ENCODE measurements around the gene OR3A2. TPM values are rescaled to one million over a fixed set of nuclear protein-coding genes. Genes with fewer than 3 reads are reported as not detected.
"Not testable (repeated sequence)": the region's sequence is repeated elsewhere in the genome, so short reads cannot be mapped to it uniquely, and the experiment has no call there.

OR3A2 gene
- 1 to 10 TPM; 5.9 to 6.7 TPM for total RNA-seq
- 0.46 TPM for polyA plus RNA-seq

DNA sequence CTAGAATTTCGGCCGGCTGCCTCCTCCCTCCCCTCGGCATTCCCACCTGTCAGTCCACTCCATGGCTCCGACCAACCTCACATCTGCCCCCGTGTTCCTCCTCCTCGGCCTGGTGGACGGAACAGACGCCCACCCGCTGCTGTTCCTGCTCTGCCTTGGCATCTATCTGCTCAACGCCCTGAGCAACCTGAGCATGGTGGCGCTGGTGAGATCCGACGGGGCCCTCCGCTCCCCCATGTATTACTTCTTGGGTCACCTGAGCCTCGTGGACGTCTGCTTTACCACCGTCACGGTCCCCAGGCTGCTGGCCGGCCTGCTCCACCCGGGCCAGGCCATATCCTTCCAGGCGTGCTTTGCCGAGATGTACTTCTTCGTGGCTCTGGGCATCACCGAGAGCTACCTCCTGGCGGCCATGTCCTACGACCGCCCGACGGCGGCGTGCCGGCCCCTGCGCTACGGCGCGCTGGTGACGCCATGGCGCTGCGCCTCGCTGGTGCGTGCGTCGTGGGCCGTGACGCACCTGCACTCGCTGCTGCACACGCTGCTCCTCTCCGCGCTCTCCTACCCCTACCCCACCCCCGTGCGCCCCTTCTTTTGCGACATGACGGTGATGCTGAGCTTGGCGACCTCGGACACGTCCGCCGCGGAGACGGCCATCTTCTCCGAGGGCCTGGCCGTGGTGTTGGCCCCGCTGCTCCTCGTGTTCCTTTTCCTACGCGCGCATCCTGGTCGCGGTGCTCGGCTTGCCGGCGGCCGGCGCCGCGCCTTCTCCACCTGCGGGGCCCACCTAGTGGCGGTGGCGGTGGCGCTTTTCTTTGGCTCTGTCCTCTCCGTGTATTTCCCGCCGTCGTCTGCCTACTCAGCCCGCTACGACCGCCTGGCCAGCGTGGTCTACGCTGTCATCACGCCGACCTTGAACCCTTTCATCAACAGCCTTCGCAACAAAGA lies at the start of gene OR3A2:
OR3A2 (minus strand) TSS at position 440 of the 948 bp plus-strand sequence.
- H3K27me3 ChIP-seq (ENCODE audit: insufficient read depth, low read length, poor library complexity, severe bottlenecking) = no peaks in the 10 kb centered on the region
- no peaks in the 10 kb centered on the region for H3K9me3 ChIP-seq (ENCODE audit: low read length)
- no peaks in the 10 kb centered on the region for H3K36me3 ChIP-seq (ENCODE audit: insufficient read depth, low read length)
- no peak within 1 kb of the TSS for H3K4me3 ChIP-seq (ENCODE audit: low read length)
- H3K4me3 Mint-ChIP-seq = peak within 1 kb of the TSS in 6 of 7 donors; percentile 49 to 81 (median 68)
- peaks cover 0 to 14% (median 5%) of the 10 kb centered on the region in 3 donors for H3K4me1 Mint-ChIP-seq
- peaks cover 30 to 52% of the 10 kb centered on the region in 2 donors for H3K27me3 Mint-ChIP-seq
- H3K36me3 Mint-ChIP-seq = peaks cover 0 to 3% (median 0%) of the 10 kb centered on the region in 3 donors
- peak in 3 of 5 donors; percentile 12 to 56 (median 47) for DNase-seq
- H3K27ac ChIP-seq (ENCODE audit: low read depth, low read length) = no peak within 1 kb of the TSS
- peaks cover 0 to 4% (median 0%) of the 10 kb centered on the region in 5 donors for H3K9me3 Mint-ChIP-seq
- CTCF ChIA-PET = no interaction called here
- POLR2A ChIA-PET = no interaction called here
- peak within 1 kb of the TSS in 2 of 8 donors; percentile 73 for H3K27ac Mint-ChIP-seq
- H3K4me1 ChIP-seq (ENCODE audit: insufficient read depth, low read length) = no peaks in the 10 kb centered on the region

DNA sequence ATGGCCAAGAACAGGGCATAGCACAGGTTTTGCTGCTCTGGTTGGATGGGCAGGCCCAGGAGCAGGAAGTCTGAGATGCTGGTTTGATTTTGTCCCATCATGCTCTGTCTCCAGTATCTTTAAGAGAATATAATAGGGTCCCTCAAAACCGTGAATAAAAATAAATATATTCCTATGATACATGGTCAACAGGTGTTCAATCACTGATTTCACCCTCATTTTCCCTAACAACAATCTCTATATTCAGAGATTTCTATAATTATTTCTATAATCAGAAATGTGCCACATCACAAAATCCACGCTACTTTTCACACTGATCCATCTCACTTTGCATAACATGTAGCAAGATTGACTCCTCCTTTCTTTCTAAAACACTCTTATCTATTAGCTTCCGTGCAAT lies 47.6 kb upstream of the OR3A2 start, which contains the start of gene OR1E2:
OR1E2 (minus strand) TSS at position 101 of the 400 bp plus-strand sequence; CDS start at position 101, 0 bp downstream.
- CTCF ChIA-PET = no interaction called here
- H3K9me3 ChIP-seq (ENCODE audit: low read length) = no peaks in the 10 kb centered on the region
- H3K4me1 ChIP-seq (ENCODE audit: insufficient read depth, low read length) = no peaks in the 10 kb centered on the region
- no peaks in the 10 kb centered on the region for H3K4me1 Mint-ChIP-seq
- H3K27ac Mint-ChIP-seq = no peak within 1 kb of the TSS
- no peaks in the 10 kb centered on the region for H3K27me3 ChIP-seq (ENCODE audit: insufficient read depth, low read length, poor library complexity, severe bottlenecking)
- H3K27ac ChIP-seq (ENCODE audit: low read depth, low read length) = no peak within 1 kb of the TSS
- DNase-seq = no peak
- H3K36me3 ChIP-seq (ENCODE audit: insufficient read depth, low read length) = no peaks in the 10 kb centered on the region
- peaks cover 0 to 2% (median 0%) of the 10 kb centered on the region in 3 donors for H3K36me3 Mint-ChIP-seq
- no peak within 1 kb of the TSS for H3K4me3 Mint-ChIP-seq
- H3K9me3 Mint-ChIP-seq = peaks cover 2 to 18% (median 4%) of the 10 kb centered on the region in 5 donors
- no peak within 1 kb of the TSS for H3K4me3 ChIP-seq (ENCODE audit: low read length)
- peaks cover 22 to 34% of the 10 kb centered on the region in 2 donors for H3K27me3 Mint-ChIP-seq
- POLR2A ChIA-PET = no interaction called here

DNA sequence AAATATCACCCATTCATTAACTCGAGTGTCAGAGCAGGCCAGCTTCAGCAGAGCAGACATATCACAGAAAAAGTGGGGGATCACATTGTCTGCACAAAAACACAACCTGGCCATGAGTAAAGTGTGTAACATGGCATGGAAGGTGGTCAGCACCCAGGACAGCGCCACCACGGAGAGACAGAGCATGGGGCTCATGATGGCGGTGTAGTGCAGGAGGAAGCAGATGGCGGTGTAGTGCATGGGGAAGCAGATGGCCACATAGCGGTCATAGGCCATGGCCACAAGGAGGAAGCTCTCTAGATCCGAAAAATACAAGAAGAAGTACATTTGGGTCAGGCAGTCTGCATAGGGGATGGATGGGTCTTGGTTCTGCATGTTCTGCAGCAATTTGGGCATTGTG lies 47.1 kb upstream of the OR3A2 start:
- H3K9me3 Mint-ChIP-seq = peaks cover 2 to 19% (median 4%) of the 10 kb centered on the region in 5 donors
- H3K4me1 ChIP-seq (ENCODE audit: insufficient read depth, low read length); POLR2A ChIA-PET; CTCF ChIA-PET; H3K4me1 Mint-ChIP-seq; DNase-seq; H3K27ac ChIP-seq (ENCODE audit: low read depth, low read length); H3K36me3 Mint-ChIP-seq; H3K9me3 ChIP-seq (ENCODE audit: low read length); H3K36me3 ChIP-seq (ENCODE audit: insufficient read depth, low read length); H3K4me3 Mint-ChIP-seq; H3K4me3 ChIP-seq (ENCODE audit: low read length); H3K27ac Mint-ChIP-seq; H3K27me3 ChIP-seq (ENCODE audit: insufficient read depth, low read length, poor library complexity, severe bottlenecking): not testable (repeated sequence)
- peaks cover 24 to 39% of the 10 kb centered on the region in 2 donors for H3K27me3 Mint-ChIP-seq

DNA sequence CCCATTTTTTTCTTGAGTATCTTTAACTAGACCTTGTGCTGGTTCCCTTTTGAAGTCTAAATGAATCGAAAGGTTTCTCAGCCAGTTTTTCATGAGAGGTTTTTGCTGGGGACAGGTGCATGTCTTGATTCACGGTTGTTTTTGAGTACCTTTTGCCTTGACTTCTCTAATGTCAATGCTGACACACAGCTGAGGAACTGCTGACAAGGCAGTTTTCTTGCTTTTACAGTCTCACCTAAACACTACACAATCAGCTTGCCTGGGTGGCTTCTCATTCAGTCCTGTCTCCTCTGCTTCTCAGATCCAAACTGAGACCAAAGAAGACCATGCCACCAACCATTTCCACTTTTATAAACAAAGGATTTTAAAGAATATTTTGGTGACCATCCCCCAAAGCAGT lies 32.1 kb upstream of the OR3A2 start:
- POLR2A ChIA-PET = no interaction called here
- no peak overlapping the region for H3K27ac Mint-ChIP-seq

DNA sequence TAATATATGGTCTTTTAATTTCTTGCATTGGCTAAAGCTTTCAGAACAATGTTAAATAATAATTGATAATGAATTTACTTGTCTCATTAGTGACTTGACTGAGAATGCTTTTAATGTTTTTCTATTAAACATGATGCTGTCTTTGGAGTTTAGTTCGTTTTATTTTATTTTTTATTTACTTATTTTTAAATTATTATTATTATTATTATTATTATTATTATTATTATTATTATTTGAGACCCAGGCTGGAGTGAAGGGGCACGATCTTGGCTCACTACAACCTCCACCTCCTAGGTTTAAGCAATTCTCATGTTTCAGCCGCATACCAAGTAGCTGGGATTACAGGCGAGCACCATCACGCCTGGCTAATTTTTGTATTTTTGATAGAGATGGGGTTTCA lies 29.5 kb upstream of the OR3A2 start:
- H3K9me3 Mint-ChIP-seq = no peaks in the 10 kb centered on the region
- no peaks in the 10 kb centered on the region for H3K27me3 ChIP-seq (ENCODE audit: insufficient read depth, low read length, poor library complexity, severe bottlenecking)
- H3K27me3 Mint-ChIP-seq = peaks cover 18 to 20% of the 10 kb centered on the region in 2 donors
- POLR2A ChIA-PET = no interaction called here
- CTCF ChIA-PET = interaction anchor here (0.6 kb wide), 1 partner anchor 20 kb away, joined by 3 read pairs; no protein-coding TSS in a partner anchor
- H3K9me3 ChIP-seq (ENCODE audit: low read length) = no peaks in the 10 kb centered on the region
- no peaks in the 10 kb centered on the region for H3K4me1 ChIP-seq (ENCODE audit: insufficient read depth, low read length)
- no peaks in the 10 kb centered on the region for H3K36me3 ChIP-seq (ENCODE audit: insufficient read depth, low read length)
- H3K4me3 ChIP-seq (ENCODE audit: low read length) = no peak overlapping the region
- H3K27ac ChIP-seq (ENCODE audit: low read depth, low read length) = no peak overlapping the region
- H3K4me1 Mint-ChIP-seq = no peaks in the 10 kb centered on the region
- no peak for DNase-seq
- no peaks in the 10 kb centered on the region for H3K36me3 Mint-ChIP-seq
- H3K4me3 Mint-ChIP-seq = no peak overlapping the region
- no peak overlapping the region for H3K27ac Mint-ChIP-seq

More for the DNA sequence above, 32.1 kb upstream of the OR3A2 start:
- no peak overlapping the region for H3K4me3 Mint-ChIP-seq
- no peaks in the 10 kb centered on the region for H3K36me3 ChIP-seq (ENCODE audit: insufficient read depth, low read length)
- peaks cover 15 to 28% of the 10 kb centered on the region in 2 donors for H3K27me3 Mint-ChIP-seq
- H3K36me3 Mint-ChIP-seq = no peaks in the 10 kb centered on the region
- no peaks in the 10 kb centered on the region for H3K9me3 ChIP-seq (ENCODE audit: low read length)
- H3K9me3 Mint-ChIP-seq = no peaks in the 10 kb centered on the region
- no peaks in the 10 kb centered on the region for H3K27me3 ChIP-seq (ENCODE audit: insufficient read depth, low read length, poor library complexity, severe bottlenecking)
- no peaks in the 10 kb centered on the region for H3K4me1 Mint-ChIP-seq
- no peak overlapping the region for H3K4me3 ChIP-seq (ENCODE audit: low read length)
- no peaks in the 10 kb centered on the region for H3K4me1 ChIP-seq (ENCODE audit: insufficient read depth, low read length)
- CTCF ChIA-PET = no interaction called here
- no peak overlapping the region for H3K27ac ChIP-seq (ENCODE audit: low read depth, low read length)
- DNase-seq = no peak

DNA sequence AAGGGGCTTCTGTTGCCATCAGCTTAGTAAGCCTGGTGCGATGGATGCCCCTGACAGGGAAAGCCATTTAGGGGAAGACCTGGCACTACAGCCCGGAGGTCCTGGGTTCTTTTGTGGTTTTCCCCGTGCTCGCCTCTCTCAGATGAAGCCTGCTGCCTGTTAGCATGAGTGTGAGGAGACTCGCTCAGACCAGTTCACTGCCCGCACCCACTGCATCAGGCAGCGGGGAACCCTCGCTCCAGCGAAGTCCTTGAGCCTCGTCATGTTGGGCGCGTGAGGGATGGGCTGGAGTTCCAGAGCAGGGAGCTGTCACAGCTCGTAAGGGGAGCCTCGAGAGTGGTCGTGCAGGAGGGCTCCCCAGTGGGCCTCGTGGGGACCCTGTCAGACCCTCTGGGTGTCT lies 26.1 kb upstream of the OR3A2 start:
- DNase-seq; H3K4me1 ChIP-seq (ENCODE audit: insufficient read depth, low read length); H3K27ac ChIP-seq (ENCODE audit: low read depth, low read length); H3K27me3 ChIP-seq (ENCODE audit: insufficient read depth, low read length, poor library complexity, severe bottlenecking); H3K36me3 ChIP-seq (ENCODE audit: insufficient read depth, low read length); CTCF ChIA-PET; POLR2A ChIA-PET; H3K4me3 ChIP-seq (ENCODE audit: low read length); H3K27ac Mint-ChIP-seq; H3K4me1 Mint-ChIP-seq; H3K9me3 ChIP-seq (ENCODE audit: low read length): not testable (repeated sequence)
- Mint-ChIP-seq H3K36me3 (peaks cover 0 to 13% (median 0%) of the 10 kb centered on the region in 3 donors), H3K4me3 (peak overlapping the region in 1 of 7 donors; percentile 15), H3K9me3 (peaks cover 7 to 20% (median 12%) of the 10 kb centered on the region in 5 donors), H3K27me3 (peaks cover 37 to 42% of the 10 kb centered on the region in 2 donors)

DNA sequence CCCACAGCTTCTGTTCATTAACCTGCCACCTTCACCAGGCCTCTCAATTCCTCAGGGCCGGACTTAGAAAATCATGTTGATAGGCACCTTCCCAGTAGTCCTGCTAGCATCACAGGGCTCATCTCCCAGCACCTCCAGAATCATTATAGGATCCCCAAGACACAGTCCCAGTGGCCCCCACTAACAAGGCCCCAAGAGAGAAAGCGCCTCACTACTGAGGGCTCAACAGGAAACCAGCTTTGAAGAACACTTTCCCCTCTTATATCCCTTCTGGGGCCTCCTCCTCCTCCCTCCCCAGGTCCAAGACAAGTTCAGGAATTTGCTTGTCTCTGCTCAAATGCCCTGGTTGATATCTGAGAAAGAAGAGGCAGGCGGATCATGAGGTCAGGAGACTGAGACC lies 25.0 kb upstream of the OR3A2 start, which contains the start of gene OR3A3:
OR3A3 (plus strand) TSS at position 301 of the 400 bp plus-strand sequence.
- Mint-ChIP-seq H3K27ac (no peak within 1 kb of the TSS), H3K27me3 (peaks cover 35 to 51% of the 10 kb centered on the region in 2 donors), H3K4me3 (peak within 1 kb of the TSS in 2 of 7 donors; percentile 15 to 17), H3K4me1 (no peaks in the 10 kb centered on the region), H3K36me3 (peaks cover 0 to 15% (median 0%) of the 10 kb centered on the region in 3 donors), H3K9me3 (peaks cover 7 to 28% (median 14%) of the 10 kb centered on the region in 5 donors)
- no peaks in the 10 kb centered on the region for H3K9me3 ChIP-seq (ENCODE audit: low read length)
- DNase-seq = no peak
- no peaks in the 10 kb centered on the region for H3K4me1 ChIP-seq (ENCODE audit: insufficient read depth, low read length)
- H3K36me3 ChIP-seq (ENCODE audit: insufficient read depth, low read length) = no peaks in the 10 kb centered on the region
- H3K27me3 ChIP-seq (ENCODE audit: insufficient read depth, low read length, poor library complexity, severe bottlenecking) = no peaks in the 10 kb centered on the region
- no peak within 1 kb of the TSS for H3K4me3 ChIP-seq (ENCODE audit: low read length)
- ChIA-PET POLR2A (no interaction called here), CTCF (no interaction called here)
- no peak within 1 kb of the TSS for H3K27ac ChIP-seq (ENCODE audit: low read depth, low read length)

DNA sequence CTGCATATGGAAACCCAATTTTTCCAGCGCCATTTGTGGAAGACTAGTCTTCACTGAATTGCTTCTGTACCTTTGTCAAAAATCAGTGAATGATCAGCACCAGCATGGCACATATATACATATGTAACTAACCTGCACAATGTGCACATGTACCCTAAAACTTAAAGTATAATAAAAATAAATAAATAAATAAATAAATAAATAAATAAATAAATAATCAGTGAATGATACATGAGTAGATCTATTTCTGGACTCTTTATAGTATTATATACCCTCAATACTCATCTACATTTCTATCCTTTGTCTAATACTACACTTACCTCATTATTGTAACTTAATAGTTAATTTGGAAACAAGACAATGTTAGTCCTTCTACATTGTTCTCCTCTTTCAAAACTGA lies 17.7 kb upstream of the OR3A2 start:
- H3K4me3 Mint-ChIP-seq; H3K4me1 ChIP-seq (ENCODE audit: insufficient read depth, low read length); H3K4me3 ChIP-seq (ENCODE audit: low read length); H3K27ac ChIP-seq (ENCODE audit: low read depth, low read length); H3K27ac Mint-ChIP-seq; H3K4me1 Mint-ChIP-seq; CTCF ChIA-PET; H3K9me3 ChIP-seq (ENCODE audit: low read length); POLR2A ChIA-PET; DNase-seq; H3K27me3 ChIP-seq (ENCODE audit: insufficient read depth, low read length, poor library complexity, severe bottlenecking); H3K36me3 ChIP-seq (ENCODE audit: insufficient read depth, low read length): not testable (repeated sequence)
- H3K9me3 Mint-ChIP-seq = peaks cover 7 to 23% (median 12%) of the 10 kb centered on the region in 5 donors
- H3K36me3 Mint-ChIP-seq = peaks cover 0 to 10% (median 0%) of the 10 kb centered on the region in 3 donors
- peaks cover 27 to 37% of the 10 kb centered on the region in 2 donors for H3K27me3 Mint-ChIP-seq
